ENCODE results near the gene GLYATL1B. TPM values are rescaled to one million over a fixed set of nuclear protein-coding genes. Genes with fewer than 3 reads are reported as not detected.
"Not testable (repeated sequence)": the region's sequence is repeated elsewhere in the genome, so short reads cannot be mapped to it uniquely, and the experiment has no call there.

The GLYATL1B gene
- polyA plus RNA-seq, 2 of the 4 experiments (the other 2 are of a cell fraction): not detected

GRCh38 chr11:59119826-59120225, 33.7 kb downstream of the GLYATL1B start:
- ChIA-PET CTCF (interaction anchor here (1.0 to 2.3 kb wide), 3 partner anchors 16 to 52 kb away, joined by 3 to 10 read pairs (median 4); partner anchors contain the start of gene DTX4), POLR2A (no interaction called here)
- no peak overlapping the region for H3K4me2 ChIP-seq
- no peaks in the 10 kb centered on the region for H3K4me1 ChIP-seq
- H3K27ac ChIP-seq: no peak overlapping the region
- FAIRE-seq: no peak
- DNase-seq (ENCODE audit: low read depth in 1 of 2, low spot score in 1 of 2): no peak
- peaks cover 25% of the 10 kb centered on the region; the same call in 1 of the 3 replicates for H3K9me3 ChIP-seq
- TF ChIP-seq MAFK (IDR thresholded peaks at IDR 0.05; ENCODE audit: partially characterized antibody): peak; percentile 91
- TF ChIP-seq JUN (IDR thresholded peaks at IDR 0.05): no peak
- no peak for ATAC-seq
- no peak overlapping the region for H3K4me3 ChIP-seq

GRCh38 chr11:59135648-59136461, 49.7 kb downstream of the GLYATL1B start:
- Histone ChIP-seq H3K9me3 (peaks cover 19% of the 10 kb centered on the region), H3K4me2 (peak overlapping the region; percentile 56), H3K4me1 (no peaks in the 10 kb centered on the region), H3K27ac (0 out of 6 replicates have a peak overlapping the region, but pooled peaks of 1 of the 2 experiments have one; percentile 37), H3K4me3 (no peak overlapping the region)
- 24% methylated on average over 16 of the region's 20 CpGs for WGBS (ENCODE audit: missing lambda C conversion rate)
- ChIA-PET POLR2A (no interaction called here), CTCF (interaction anchor here (0.5 to 2.3 kb wide), 54 partner anchors 9 to 1786 kb away, joined by 3 to 25 read pairs (median 4); partner anchors contain the start of genes DTX4, FAM111B, GLYATL1B and LPXN)
- FAIRE-seq (no peak), DNase-seq (ENCODE audit: low read depth in 1 of 2, low spot score in 1 of 2) (peak; percentile 73 to 77), ATAC-seq (peak; percentile 100)
- peak; percentile 34; the same call in 1 of the 2 replicates for TF ChIP-seq E2F6 (IDR thresholded peaks at IDR 0.05; ENCODE audit: borderline replicate concordance, low read depth)
- no peak for TF ChIP-seq NFE2L2 (conservative IDR thresholded peaks at IDR 0.05; ENCODE audit: low read length)
- TF ChIP-seq TFCP2L1 (CRISPR knock-in tag; IDR thresholded peaks at IDR 0.05): no peak
- peak; percentile 90 to 94 for TF ChIP-seq RAD21 (conservative IDR thresholded peaks at IDR 0.05 in 1 of 2, IDR thresholded peaks at IDR 0.05 in 1 of 2)
- no peak for TF ChIP-seq RFX5 (IDR thresholded peaks at IDR 0.05)
- peak; percentile 87 for TF ChIP-seq CTCF (IDR thresholded peaks at IDR 0.05)
- no peak for TF ChIP-seq CEBPB (IDR thresholded peaks at IDR 0.05)
- peak; percentile 60; the same call in 2 of the 3 replicates for TF ChIP-seq SMC3 (IDR thresholded peaks at IDR 0.05)
- no peak for TF ChIP-seq CBX2 (IDR thresholded peaks at IDR 0.05; ENCODE audit: borderline replicate concordance, low read depth)
- no peak for TF ChIP-seq RCOR1 (IDR thresholded peaks at IDR 0.05; ENCODE audit: low read depth, low read length)
- TF ChIP-seq MAX (IDR thresholded peaks at IDR 0.05): peak; percentile 19; the same call in 1 of the 2 replicates
- TF ChIP-seq NR3C1 (IDR thresholded peaks at IDR 0.05): no peak

- H3K4me1 ChIP-seq; FAIRE-seq; H3K27ac ChIP-seq; DNase-seq (ENCODE audit: low read depth in 1 of 2, low spot score in 1 of 2); H3K4me3 ChIP-seq; POLR2A ChIA-PET; ATAC-seq: not testable (repeated sequence)
- CTCF ChIA-PET: interaction anchor here (0.5 to 2.3 kb wide), 42 partner anchors 9 to 846 kb away, joined by 3 to 25 read pairs (median 4); partner anchors contain the start of genes DTX4, FAM111B, GLYATL1B and LPXN
- Histone ChIP-seq H3K4me2 (peak overlapping the region; percentile 56; the same call in 2 of the 3 replicates), H3K9me3 (peaks cover 12% of the 10 kb centered on the region)
- 60% methylated on average over 6 of the region's 6 CpGs for WGBS (ENCODE audit: missing lambda C conversion rate)
Observed at GRCh38 chr11:59136551-59136950, 50.4 kb downstream of the GLYATL1B start.

GRCh38 chr11:59137190-59137589, 51.1 kb downstream of the GLYATL1B start:
- WGBS (ENCODE audit: missing lambda C conversion rate): 90% methylated on average over 17 of the region's 17 CpGs
- DNase-seq (ENCODE audit: low read depth in 1 of 2, low spot score in 1 of 2) (no peak), ATAC-seq (no peak), FAIRE-seq (no peak)
- POLR2A ChIA-PET: no interaction called here
- Histone ChIP-seq H3K4me1 (peaks cover 6% of the 10 kb centered on the region; the same call in 1 of the 3 replicates), H3K9me3 (peaks cover 7% of the 10 kb centered on the region; the same call in 2 of the 3 replicates), H3K4me2 (no peak overlapping the region), H3K27ac (no peak overlapping the region), H3K4me3 (no peak overlapping the region)
- CTCF ChIA-PET: interaction anchor here (1.0 to 2.1 kb wide), 3 partner anchors 10 to 237 kb away, joined by 3 to 15 read pairs (median 4); no protein-coding TSS in a partner anchor
- TF ChIP-seq ZNF302 (CRISPR knock-in tag; IDR thresholded peaks at IDR 0.05) (no peak), ZC3H11A (IDR thresholded peaks at IDR 0.05) (no peak), KDM1A (IDR thresholded peaks at IDR 0.05; ENCODE audit: low read depth) (no peak), REST (IDR thresholded peaks at IDR 0.05) (no peak), CBX2 (IDR thresholded peaks at IDR 0.05; ENCODE audit: borderline replicate concordance, low read depth) (no peak), GATA3 (IDR thresholded peaks at IDR 0.05; ENCODE audit: borderline replicate concordance) (no peak), RARB (CRISPR knock-in tag; IDR thresholded peaks at IDR 0.05) (no peak)
